GM21381 (cell line): Measurements from ENCODE around the gene NR6A1.

ENCODE experiments used
- ATAC-seq: cut with Tn5 transposase; IDR thresholded peaks from one replicate; pipeline ENCODE4 v1.9.1; 2021; ENCODE audit warnings: mild to moderate bottlenecking, moderate library complexity; ENCODE audit not compliant: unreplicated experiment

The NR6A1 gene

GRCh38 chr9:124771021-124771866 is at the start of gene NR6A1:
NR6A1 (minus strand) TSS chr9:124771311.
- ATAC-seq = peak; percentile 88

- no peak for ATAC-seq
These were observed 47.5 kb upstream of the NR6A1 start for GRCh38 chr9:124818431-124819281.

GRCh38 chr9:124815601-124816000 is 44.5 kb upstream of the NR6A1 start:
- no peak for ATAC-seq

- ATAC-seq = no peak
These were observed 43.0 kb upstream of the NR6A1 start for GRCh38 chr9:124814164-124814535.

GRCh38 chr9:124813501-124814163 is 42.5 kb upstream of the NR6A1 start:
- ATAC-seq = no peak

- ATAC-seq = no peak
These were observed 41.9 kb upstream of the NR6A1 start for GRCh38 chr9:124813041-124813440.

GRCh38 chr9:124812441-124812876 is 41.3 kb upstream of the NR6A1 start:
- ATAC-seq = no peak

- no peak for ATAC-seq
These were observed 39.7 kb upstream of the NR6A1 start for GRCh38 chr9:124810663-124811355.

- no peak for ATAC-seq
These were observed 38.8 kb upstream of the NR6A1 start for GRCh38 chr9:124809741-124810500.

- ATAC-seq = no peak
These were observed 38.1 kb upstream of the NR6A1 start for GRCh38 chr9:124809211-124809610.

GRCh38 chr9:124808246-124808956 is 37.3 kb upstream of the NR6A1 start:
- no peak for ATAC-seq

- no peak for ATAC-seq
These were observed 34.1 kb upstream of the NR6A1 start for GRCh38 chr9:124805186-124805585.

GRCh38 chr9:124803911-124804310 is 32.8 kb upstream of the NR6A1 start:
- no peak for ATAC-seq

GRCh38 chr9:124802426-124802825 is 31.3 kb upstream of the NR6A1 start:
- no peak for ATAC-seq

- no peak for ATAC-seq
These were observed 30.2 kb upstream of the NR6A1 start for GRCh38 chr9:124801356-124801755.

- no peak for ATAC-seq
These were observed 29.5 kb upstream of the NR6A1 start for GRCh38 chr9:124800306-124801259.

GRCh38 chr9:124799274-124800006 is 28.3 kb upstream of the NR6A1 start:
- ATAC-seq = no peak
